HL-60 (cell line): ENCODE data around the gene IGF2R.

Experiments
- DNase-seq, 2 experiments: peaks; one replicate each; pipeline ENCODE4 v3.0.0-alpha.2; 2010 to 2020; ENCODE audit warnings: low read depth in 1 of 2, low spot score in 1 of 2
- H3K27ac ChIP-seq: fragments of 250-450 bp; sonication (Bioruptor Pico); replicated peaks from 2 replicates; pipeline ENCODE4 v1.5.1; 2020; ENCODE audit warnings: mild to moderate bottlenecking, moderate library complexity
- H3K27me3 ChIP-seq: fragments of 250-450 bp; sonication (Bioruptor Pico); 2 replicates; pipeline ENCODE4 v1.5.1; 2021; ENCODE audit warnings: mild to moderate bottlenecking, moderate library complexity; ENCODE audit not compliant: insufficient read depth, poor library complexity, severe bottlenecking
- H3K4me3 ChIP-seq: replicated peaks from 2 replicates; pipeline ENCODE4 v1.5.1; 2011; ENCODE audit warnings: mild to moderate bottlenecking, control low read depth, low read length; ENCODE audit not compliant: insufficient read depth
- CTCF ChIP-seq: IDR thresholded peaks from one replicate; pipeline ENCODE4 v1.5.1; 2011; ENCODE audit warnings: low read length, control low read depth, inconsistent platforms; ENCODE audit not compliant: insufficient read depth
- GABPA ChIP-seq: IDR thresholded peaks from 2 replicates; pipeline ENCODE4 v1.6.1; 2012; ENCODE audit warnings: low read depth
- POLR2AphosphoS5 ChIP-seq: IDR thresholded peaks from 2 replicates; pipeline ENCODE4 v1.6.1; 2012; ENCODE audit warnings: low read depth
- REST ChIP-seq: IDR thresholded peaks from 2 replicates; pipeline ENCODE4 v1.6.1; 2012; ENCODE audit warnings: low read depth; ENCODE audit not compliant: insufficient replicate concordance
- SPI1 ChIP-seq: IDR thresholded peaks from 2 replicates; pipeline ENCODE4 v1.6.1; 2012; ENCODE audit warnings: low read depth, mild to moderate bottlenecking, borderline replicate concordance

The IGF2R gene

DNA sequence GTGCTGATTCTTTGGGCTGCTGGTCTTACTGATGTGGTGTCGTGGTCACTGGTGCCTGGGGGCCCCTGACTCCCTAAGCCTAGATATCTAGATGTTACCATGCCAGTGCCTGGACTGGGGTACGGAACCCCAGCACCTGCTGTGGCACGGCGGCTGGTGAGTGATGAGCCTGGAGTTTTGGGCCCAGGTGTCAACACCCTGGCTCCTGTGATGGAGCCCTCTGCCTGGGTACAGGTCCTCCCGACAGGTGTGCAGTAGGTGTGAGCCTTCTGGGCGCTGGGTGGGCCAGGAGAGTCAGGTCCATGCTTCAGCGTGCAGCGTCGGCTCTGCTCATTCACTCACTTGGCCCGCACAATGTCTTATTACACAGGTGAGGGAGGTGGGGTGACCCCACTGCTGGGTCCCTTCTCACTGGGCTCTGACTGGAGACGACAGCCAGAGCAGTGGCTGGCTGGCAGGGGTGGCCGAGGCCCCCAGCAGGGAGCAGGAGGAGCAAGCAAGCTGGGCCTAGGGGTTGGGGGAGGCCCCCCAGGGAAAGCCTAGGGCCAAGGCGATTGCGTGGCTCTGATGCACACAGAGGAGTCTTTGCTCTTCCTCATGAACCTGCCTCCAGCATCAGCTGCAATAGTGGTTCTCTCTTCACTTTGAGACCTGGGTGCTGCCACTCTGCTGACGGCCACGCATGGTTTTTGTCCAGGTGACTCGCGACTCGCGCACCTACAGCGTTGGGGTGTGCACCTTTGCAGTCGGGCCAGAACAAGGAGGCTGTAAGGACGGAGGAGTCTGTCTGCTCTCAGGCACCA lies 110.2 kb downstream of the IGF2R start:
- H3K27ac ChIP-seq = no peak overlapping the region
- no peak overlapping the region for H3K4me3 ChIP-seq
- DNase-seq = no peak
- no peaks in the 10 kb centered on the region for H3K27me3 ChIP-seq
- no peak for TF ChIP-seq POLR2AphosphoS5
- TF ChIP-seq SPI1 = no peak

GRCh38 chr6:160079686-160080043 lies 110.8 kb downstream of the IGF2R start:
- TF ChIP-seq CTCF (no peak), POLR2AphosphoS5 (no peak), REST (no peak), SPI1 (no peak), GABPA (no peak)
- no peak overlapping the region for H3K27ac ChIP-seq
- no peak overlapping the region for H3K4me3 ChIP-seq

GRCh38 chr6:160080097-160080496 lies 111.2 kb downstream of the IGF2R start:
- DNase-seq = no peak
- no peak for TF ChIP-seq CTCF
- H3K27me3 ChIP-seq = no peaks in the 10 kb centered on the region
- H3K4me3 ChIP-seq = no peak overlapping the region
- H3K27ac ChIP-seq = no peak overlapping the region

More at GRCh38 chr6:160079686-160080043, 110.8 kb downstream of the IGF2R start:
- H3K27me3 ChIP-seq = no peaks in the 10 kb centered on the region
- DNase-seq = no peak

DNA sequence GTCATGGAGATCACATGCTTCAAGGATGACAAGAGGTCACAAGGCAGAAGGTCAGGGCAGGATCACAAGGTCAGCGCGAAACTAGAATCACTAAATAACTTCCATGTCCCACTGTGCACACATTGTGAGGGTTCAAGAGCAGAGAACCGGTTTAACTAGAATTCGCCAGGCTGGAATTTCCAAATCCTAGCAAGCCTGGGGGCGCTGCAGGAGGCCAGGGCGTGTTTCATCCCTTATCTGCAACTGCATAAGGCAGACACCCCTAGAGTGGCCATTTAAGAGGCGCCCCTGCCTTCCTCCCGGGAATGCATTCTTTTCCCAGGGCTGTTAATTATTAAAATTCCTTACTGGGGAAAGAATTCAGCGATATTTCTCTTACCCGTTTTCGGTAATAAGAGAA lies 112.5 kb downstream of the IGF2R start:
- TF ChIP-seq CTCF (no peak), GABPA (no peak), REST (no peak), POLR2AphosphoS5 (no peak), SPI1 (no peak)
- DNase-seq = no peak
- no peaks in the 10 kb centered on the region for H3K27me3 ChIP-seq

More for the DNA sequence above, 112.5 kb downstream of the IGF2R start:
- Histone ChIP-seq H3K4me3 (no peak overlapping the region), H3K27ac (no peak overlapping the region)
